ENCODE data around the gene VSTM2L. TPM values are rescaled to one million over a fixed set of nuclear protein-coding genes. Genes with fewer than 3 reads are reported as not detected.

The VSTM2L gene
- total and polyA plus RNA-seq, 2 of the 4 experiments (the other 2 are of a cell fraction) = 0.18 to 0.19 TPM

GRCh38 chr20:37983286-37983685 is 80.4 kb downstream of the VSTM2L start:
- in situ Hi-C loops (cut with MboI; ENCODE audit: low sequenced_read_pairs) = no loop called here
- Histone ChIP-seq H2AK9ac (replicated peaks; ENCODE audit: low read depth, low read length, poor library complexity) (no peak overlapping the region), H2BK5ac (ENCODE audit: low read depth, low read length, poor library complexity, severe bottlenecking) (no peak overlapping the region), H3K56ac (ENCODE audit: extremely low read depth, insufficient read depth, low read length) (no peak overlapping the region), H3K27ac (ENCODE audit: insufficient read depth, low read length) (no peak overlapping the region), H2AK5ac (ENCODE audit: low read depth, low read length) (no peak overlapping the region), H2BK120ac (ENCODE audit: low read depth, low read length) (no peak overlapping the region), H3K9ac (ENCODE audit: low read depth, low read length) (no peak overlapping the region), H3K4ac (ENCODE audit: low read depth, low read length) (no peak overlapping the region), H3K9me1 (ENCODE audit: insufficient read depth, low read length) (no peaks in the 10 kb centered on the region), H3K4me3 (ENCODE audit: insufficient read depth, low read depth, low read length) (no peak overlapping the region), H3K23ac (ENCODE audit: low read depth, low read length) (no peak overlapping the region), H3K79me1 (ENCODE audit: low read depth in 1 of 2, low read length in 2 of 2) (no peaks in the 10 kb centered on the region), H4K8ac (ENCODE audit: low read depth in 2 of 2, low read length in 2 of 2) (no peak overlapping the region), H3K4me1 (ENCODE audit: control insufficient read depth, insufficient read depth, low read length) (peaks cover 2% of the 10 kb centered on the region; the same call in 1 of the 2 replicates), H4K91ac (ENCODE audit: insufficient read depth, low read depth, low read length) (no peak overlapping the region), H3K9me3 (ENCODE audit: control insufficient read depth, insufficient read depth, low read length) (no peaks in the 10 kb centered on the region), H4K5ac (ENCODE audit: low read depth, low read length) (no peak overlapping the region), H3K18ac (ENCODE audit: low read depth, low read length) (no peak overlapping the region), H3K27me3 (ENCODE audit: control insufficient read depth, insufficient read depth, low read length) (no peaks in the 10 kb centered on the region), H2BK15ac (ENCODE audit: low read depth, low read length) (no peak overlapping the region), H3K14ac (replicated peaks; ENCODE audit: low read depth, low read length) (no peak overlapping the region), H3K36me3 (ENCODE audit: control insufficient read depth, insufficient read depth, low read length) (peaks cover 5% of the 10 kb centered on the region; the same call in 1 of the 2 replicates), H4K20me1 (ENCODE audit: insufficient read depth, low read length) (no peaks in the 10 kb centered on the region), H3K4me2 (ENCODE audit: low read depth, low read length) (no peak overlapping the region), H2BK20ac (ENCODE audit: low read depth, low read length) (no peak overlapping the region), H2AFZ (replicated peaks; ENCODE audit: low read length, poor library complexity) (no peak overlapping the region)
- CTCF ChIA-PET = no interaction called here
- no peak for TF ChIP-seq NFE2L2 (IDR thresholded peaks at IDR 0.05; ENCODE audit: low read depth, low read length)
- no peak for TF ChIP-seq RAD21 (IDR thresholded peaks at IDR 0.05; ENCODE audit: low read length)
- TF ChIP-seq, protein P1, sequence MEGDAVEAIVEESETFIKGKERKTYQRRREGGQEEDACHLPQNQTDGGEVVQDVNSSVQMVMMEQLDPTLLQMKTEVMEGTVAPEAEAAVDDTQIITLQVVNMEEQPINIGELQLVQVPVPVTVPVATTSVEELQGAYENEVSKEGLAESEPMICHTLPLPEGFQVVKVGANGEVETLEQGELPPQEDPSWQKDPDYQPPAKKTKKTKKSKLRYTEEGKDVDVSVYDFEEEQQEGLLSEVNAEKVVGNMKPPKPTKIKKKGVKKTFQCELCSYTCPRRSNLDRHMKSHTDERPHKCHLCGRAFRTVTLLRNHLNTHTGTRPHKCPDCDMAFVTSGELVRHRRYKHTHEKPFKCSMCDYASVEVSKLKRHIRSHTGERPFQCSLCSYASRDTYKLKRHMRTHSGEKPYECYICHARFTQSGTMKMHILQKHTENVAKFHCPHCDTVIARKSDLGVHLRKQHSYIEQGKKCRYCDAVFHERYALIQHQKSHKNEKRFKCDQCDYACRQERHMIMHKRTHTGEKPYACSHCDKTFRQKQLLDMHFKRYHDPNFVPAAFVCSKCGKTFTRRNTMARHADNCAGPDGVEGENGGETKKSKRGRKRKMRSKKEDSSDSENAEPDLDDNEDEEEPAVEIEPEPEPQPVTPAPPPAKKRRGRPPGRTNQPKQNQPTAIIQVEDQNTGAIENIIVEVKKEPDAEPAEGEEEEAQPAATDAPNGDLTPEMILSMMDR (conservative IDR thresholded peaks at IDR 0.05; ENCODE audit: low read depth, low read length) = no peak
- no peak for TF ChIP-seq ELK1 (IDR thresholded peaks at IDR 0.05; ENCODE audit: borderline replicate concordance, low read depth, low read length)
- no peak for TF ChIP-seq MAFK (IDR thresholded peaks at IDR 0.05; ENCODE audit: low read depth, low read length)
- no peak for TF ChIP-seq CHD1 (IDR thresholded peaks at IDR 0.05; ENCODE audit: low read depth, low read length)
- no peak for TF ChIP-seq CEBPB (IDR thresholded peaks at IDR 0.05; ENCODE audit: low read depth, low read length)
- TF ChIP-seq MAZ (IDR thresholded peaks at IDR 0.05; ENCODE audit: borderline replicate concordance, low read depth, low read length) = no peak
- TF ChIP-seq BHLHE40 (IDR thresholded peaks at IDR 0.05; ENCODE audit: low read depth, low read length) = no peak
- no peak for TF ChIP-seq SMC3 (IDR thresholded peaks at IDR 0.05; ENCODE audit: low read depth, low read length)
- TF ChIP-seq, protein P2, sequence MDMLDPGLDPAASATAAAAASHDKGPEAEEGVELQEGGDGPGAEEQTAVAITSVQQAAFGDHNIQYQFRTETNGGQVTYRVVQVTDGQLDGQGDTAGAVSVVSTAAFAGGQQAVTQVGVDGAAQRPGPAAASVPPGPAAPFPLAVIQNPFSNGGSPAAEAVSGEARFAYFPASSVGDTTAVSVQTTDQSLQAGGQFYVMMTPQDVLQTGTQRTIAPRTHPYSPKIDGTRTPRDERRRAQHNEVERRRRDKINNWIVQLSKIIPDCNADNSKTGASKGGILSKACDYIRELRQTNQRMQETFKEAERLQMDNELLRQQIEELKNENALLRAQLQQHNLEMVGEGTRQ (IDR thresholded peaks at IDR 0.05; ENCODE audit: low read depth, low read length) = no peak
- no peak for DNase-seq
- no peak for ATAC-seq (ENCODE audit: low read depth)
- POLR2A ChIA-PET (ENCODE audit: unreplicated experiment) = no interaction called here
- no TSS peak for BruUV-seq (replicated peaks)
- WGBS, 2 experiments (ENCODE audit: extremely low coverage in 2 of 2, insufficient read length in 1 of 2) = 89% methylated on average over 3 of the region's 13 CpGs; no CpG with 5 or more reads in 1 of the 2 experiments
- dilution Hi-C loops (cut with HindIII; ENCODE audit: low sequenced_read_pairs, unreplicated experiment) = no loop called here
- intact Hi-C loops (cut with micrococcal nuclease) = no loop called here
